IMR-90 (cell line): ENCODE measurements around the gene G3BP2. TPM values are rescaled to one million over a fixed set of nuclear protein-coding genes. Genes with fewer than 3 reads are reported as not detected.

ENCODE experiments used
- ATAC-seq: fragments of 200-7000 bp; cut with Tn5 transposase; 2 replicates; pipeline ENCODE4 v1.9.1; 2020; ENCODE audit warnings: low read depth, mild to moderate bottlenecking, moderate library complexity
- BruUV-seq: library from RNA; stranded (reverse); fragments of 400-500 nt; replicated peaks from 2 replicates; lab custom pipeline; 2021; lab: Mats Ljungman, UMichigan
- CTCF ChIA-PET: fragments of 300-600 bp; formaldehyde crosslinking; extraction: SDS; loops from one replicate; lab custom pipeline; 2021; ENCODE audit warnings: antibody characterized with exemption; lab: Yijun Ruan, JAX
- POLR2A ChIA-PET: fragments of 300-600 bp; sonication (Branson Sonifier 250); formaldehyde crosslinking; loops from one replicate; lab custom pipeline; 2022; ENCODE audit warnings: antibody characterized with exemption; ENCODE audit not compliant: unreplicated experiment; lab: Charles Lee
- DNase-seq: peaks from one replicate; pipeline ENCODE4 v3.0.0; 2013
- H2AFZ ChIP-seq: replicated peaks from 2 replicates; pipeline ENCODE3; 2013; ENCODE audit warnings: low read length, mild to moderate bottlenecking; ENCODE audit not compliant: poor library complexity
- H2AK5ac ChIP-seq: 2 replicates; pipeline ENCODE4 v1.6.1; 2013; ENCODE audit warnings: low read depth, low read length, inconsistent platforms
- H2AK9ac ChIP-seq: replicated peaks from 2 replicates; pipeline ENCODE3; 2013; ENCODE audit warnings: mild to moderate bottlenecking, low read depth, low read length, moderate library complexity; ENCODE audit not compliant: poor library complexity
- H2BK120ac ChIP-seq: 2 replicates; pipeline ENCODE4 v1.6.1; 2013; ENCODE audit warnings: low read depth, low read length, inconsistent platforms
- H2BK15ac ChIP-seq: 3 replicates; pipeline ENCODE4 v1.6.1; 2013; ENCODE audit warnings: low read depth, low read length, inconsistent platforms
- H2BK20ac ChIP-seq: 2 replicates; pipeline ENCODE4 v1.6.1; 2013; ENCODE audit warnings: low read depth, mild to moderate bottlenecking, inconsistent platforms, low read length, moderate library complexity
- H2BK5ac ChIP-seq: 2 replicates; pipeline ENCODE4 v1.6.1; 2013; ENCODE audit warnings: mild to moderate bottlenecking, low read depth, low read length, inconsistent platforms; ENCODE audit not compliant: poor library complexity, severe bottlenecking
- H3K14ac ChIP-seq: replicated peaks from 2 replicates; pipeline ENCODE4 v1.6.1; 2013; ENCODE audit warnings: low read depth, low read length, inconsistent platforms
- H3K18ac ChIP-seq: 2 replicates; pipeline ENCODE4 v1.6.1; 2013; ENCODE audit warnings: low read depth, low read length, control low read depth
- H3K23ac ChIP-seq: 2 replicates; pipeline ENCODE4 v1.6.1; 2013; ENCODE audit warnings: low read depth, low read length, inconsistent platforms
- H3K27ac ChIP-seq: 2 replicates; pipeline ENCODE4 v1.5.1; 2013; ENCODE audit warnings: mild to moderate bottlenecking, control low read depth, low read length; ENCODE audit not compliant: insufficient read depth
- H3K27me3 ChIP-seq: 2 replicates; pipeline ENCODE4 v1.6.1; 2013; ENCODE audit warnings: low read length; ENCODE audit not compliant: control insufficient read depth, insufficient read depth
- H3K36me3 ChIP-seq: 2 replicates; pipeline ENCODE4 v1.6.1; 2013; ENCODE audit warnings: low read length, mixed read lengths; ENCODE audit not compliant: control insufficient read depth, insufficient read depth
- H3K4ac ChIP-seq: 2 replicates; pipeline ENCODE4 v1.6.1; 2013; ENCODE audit warnings: low read depth, low read length, inconsistent platforms
- H3K4me1 ChIP-seq: 2 replicates; pipeline ENCODE4 v1.6.1; 2013; ENCODE audit warnings: low read length, mixed read lengths; ENCODE audit not compliant: control insufficient read depth, insufficient read depth
- H3K4me2 ChIP-seq: 2 replicates; pipeline ENCODE4 v1.6.1; 2013; ENCODE audit warnings: low read depth, mild to moderate bottlenecking, control low read depth, low read length, moderate library complexity
- H3K4me3 ChIP-seq: 2 replicates; pipeline ENCODE4 v1.5.1; 2013; ENCODE audit warnings: low read depth, mild to moderate bottlenecking, control low read depth, low read length, moderate library complexity; ENCODE audit not compliant: insufficient read depth
- H3K56ac ChIP-seq: 2 replicates; pipeline ENCODE4 v1.6.1; 2013; ENCODE audit warnings: low read length, inconsistent platforms; ENCODE audit not compliant: insufficient read depth; ENCODE audit errors: extremely low read depth
- H3K79me1 ChIP-seq, 2 experiments: 2 replicates each; pipeline ENCODE4 v1.6.1; 2013; ENCODE audit warnings: low read length in 2 of 2, inconsistent platforms in 1 of 2, low read depth in 1 of 2
- H3K9ac ChIP-seq: 2 replicates; pipeline ENCODE4 v1.6.1; 2013; ENCODE audit warnings: low read depth, low read length, control low read depth
- H3K9me1 ChIP-seq: 2 replicates; pipeline ENCODE4 v1.6.1; 2013; ENCODE audit warnings: low read length, inconsistent platforms; ENCODE audit not compliant: insufficient read depth
- H3K9me3 ChIP-seq: 2 replicates; pipeline ENCODE4 v1.6.1; 2013; ENCODE audit warnings: low read length; ENCODE audit not compliant: control insufficient read depth, insufficient read depth
- H4K20me1 ChIP-seq: 2 replicates; pipeline ENCODE4 v1.6.1; 2013; ENCODE audit warnings: low read length, inconsistent platforms; ENCODE audit not compliant: insufficient read depth
- H4K5ac ChIP-seq: 2 replicates; pipeline ENCODE4 v1.6.1; 2013; ENCODE audit warnings: mild to moderate bottlenecking, low read depth, low read length, control low read depth
- H4K8ac ChIP-seq, 2 experiments: 2 replicates each; pipeline ENCODE4 v1.6.1; 2013; ENCODE audit warnings: low read depth in 2 of 2, low read length in 2 of 2, control low read depth in 1 of 2, inconsistent platforms in 1 of 2
- H4K91ac ChIP-seq: 2 replicates; pipeline ENCODE4 v1.6.1; 2013; ENCODE audit warnings: low read depth, low read length, inconsistent platforms; ENCODE audit not compliant: insufficient read depth
- CHD1 ChIP-seq: IDR thresholded peaks from 2 replicates; pipeline ENCODE4 v1.6.1; 2012; ENCODE audit warnings: low read depth, low read length, improper control_type of control experiment
- FOS ChIP-seq: fragments of 150-350 bp; IDR thresholded peaks from 2 replicates; pipeline ENCODE4 v1.6.1; 2016; ENCODE audit warnings: low read depth, low read length
- MXI1 ChIP-seq: IDR thresholded peaks from 2 replicates; pipeline ENCODE4 v1.6.1; 2012; ENCODE audit warnings: low read depth, mild to moderate bottlenecking, low read length, moderate library complexity, borderline replicate concordance
- RCOR1 ChIP-seq: IDR thresholded peaks from 2 replicates; pipeline ENCODE4 v1.6.1; 2012; ENCODE audit warnings: mild to moderate bottlenecking, low read length, improper control_type of control experiment; ENCODE audit not compliant: insufficient replicate concordance
- WGBS, 2 experiments: methylation state at CpG; one replicate each; pipeline versions ENCODE4 v1.1.5 to v1.1.7; 2013; ENCODE audit warnings: missing lambda C conversion rate in 2 of 2; ENCODE audit not compliant: insufficient read length in 1 of 2; ENCODE audit errors: extremely low coverage in 2 of 2; 5-methylcytosine and 5-hydroxymethylcytosine counted together
- dilution Hi-C: fragments of 300-500 bp; cut with HindIII; formaldehyde crosslinking; loops from one replicate; pipeline ENCODE4 v1.14.3; 2018; ENCODE audit warnings: low sequenced_read_pairs; ENCODE audit not compliant: unreplicated experiment
- in situ Hi-C: fragments of 300-500 bp; cut with MboI; formaldehyde crosslinking; loops from 3 replicates; pipeline ENCODE4 v1.14.3; 2019; ENCODE audit warnings: low sequenced_read_pairs, inconsistent platforms, mixed read lengths
- intact Hi-C: fragments of 100-400 bp; cut with micrococcal nuclease; formaldehyde crosslinking; loops from 2 replicates; pipeline ENCODE4 v1.10.0; 2022
- polyA plus RNA-seq, 3 experiments: library from polyadenylated mRNA; depleted of rRNA; stranded (reverse); fragments of >200 nt; gene quantifications; 2 replicates each; pipeline ENCODE4 v1.2.3, GENCODE V29; 2012; ENCODE audit warnings: low replicate concordance in 1 of 3
- total RNA-seq: library from RNA; depleted of rRNA; stranded (reverse); fragments of >200 nt; gene quantifications from 2 replicates; pipeline ENCODE4 v1.2.3, GENCODE V29; 2012

G3BP2 gene
- total and polyA plus RNA-seq, 2 of the 4 experiments (the other 2 are of a cell fraction), result 80.5 to 183 TPM

GRCh38 chr4:75637176-75637575 is 36.0 kb downstream of the G3BP2 start:
- no TSS peak for BruUV-seq
- no peak overlapping the region for H2BK5ac ChIP-seq
- H4K8ac ChIP-seq, result peak overlapping the region in 1 of 2 experiments; percentile 29; a peak in 2 of 4 replicates
- peaks cover 3% of the 10 kb centered on the region for H3K36me3 ChIP-seq
- no peaks in the 10 kb centered on the region; a peak in 1 of 4 replicates for H3K79me1 ChIP-seq
- H3K4me2 ChIP-seq, result no peak overlapping the region
- no CpG with 5 or more reads among the region's 1 CpG for WGBS, 2 experiments
- no peak overlapping the region for H3K23ac ChIP-seq
- H4K91ac ChIP-seq, result no peak overlapping the region
- ChIA-PET POLR2A (no interaction called here), CTCF (no interaction called here)
- H3K4me1 ChIP-seq, result peaks cover 4% of the 10 kb centered on the region
- H4K20me1 ChIP-seq, result no peaks in the 10 kb centered on the region
- H2AK9ac ChIP-seq, result peak overlapping the region; percentile 35
- peak; percentile 59 for DNase-seq
- no peak overlapping the region for H2AFZ ChIP-seq
- H4K5ac ChIP-seq, result no peak overlapping the region
- H3K56ac ChIP-seq, result no peak overlapping the region
- H3K9me3 ChIP-seq, result no peaks in the 10 kb centered on the region
- ATAC-seq, result peak; percentile 90
- H3K4me3 ChIP-seq, result no peak overlapping the region
- H3K27me3 ChIP-seq, result no peaks in the 10 kb centered on the region
- no peak overlapping the region for H3K27ac ChIP-seq
- H3K18ac ChIP-seq, result peak overlapping the region; percentile 8; the same call in 1 of the 2 replicates
- no peak for TF ChIP-seq MXI1
- TF ChIP-seq CHD1, result no peak
- no peak for TF ChIP-seq RCOR1
- no peak for TF ChIP-seq FOS
- H2BK120ac ChIP-seq, result no peak overlapping the region
- dilution Hi-C loops (no loop called here), in situ Hi-C loops (no loop called here), intact Hi-C loops (no loop called here)
- H3K4ac ChIP-seq, result peak overlapping the region; percentile 40; the same call in 1 of the 2 replicates
- peak overlapping the region; percentile 37; the same call in 1 of the 2 replicates for H3K14ac ChIP-seq
- H2BK15ac ChIP-seq, result no peak overlapping the region
- peak overlapping the region; percentile 3; the same call in 1 of the 2 replicates for H2AK5ac ChIP-seq
- no peak overlapping the region for H2BK20ac ChIP-seq
- peaks cover 3% of the 10 kb centered on the region; the same call in 1 of the 2 replicates for H3K9me1 ChIP-seq
- no peak overlapping the region for H3K9ac ChIP-seq
